SK-N-DZ (cell line): ENCODE data around the gene NCOR1.
"Not testable (repeated sequence)": the region's sequence is repeated elsewhere in the genome, so short reads cannot be mapped to it uniquely, and the experiment has no call there.

Experiments
- DNase-seq: peaks from one replicate; pipeline ENCODE4 v3.0.0-alpha.2; 2015; ENCODE audit warnings: low spot score

NCOR1 gene

DNA sequence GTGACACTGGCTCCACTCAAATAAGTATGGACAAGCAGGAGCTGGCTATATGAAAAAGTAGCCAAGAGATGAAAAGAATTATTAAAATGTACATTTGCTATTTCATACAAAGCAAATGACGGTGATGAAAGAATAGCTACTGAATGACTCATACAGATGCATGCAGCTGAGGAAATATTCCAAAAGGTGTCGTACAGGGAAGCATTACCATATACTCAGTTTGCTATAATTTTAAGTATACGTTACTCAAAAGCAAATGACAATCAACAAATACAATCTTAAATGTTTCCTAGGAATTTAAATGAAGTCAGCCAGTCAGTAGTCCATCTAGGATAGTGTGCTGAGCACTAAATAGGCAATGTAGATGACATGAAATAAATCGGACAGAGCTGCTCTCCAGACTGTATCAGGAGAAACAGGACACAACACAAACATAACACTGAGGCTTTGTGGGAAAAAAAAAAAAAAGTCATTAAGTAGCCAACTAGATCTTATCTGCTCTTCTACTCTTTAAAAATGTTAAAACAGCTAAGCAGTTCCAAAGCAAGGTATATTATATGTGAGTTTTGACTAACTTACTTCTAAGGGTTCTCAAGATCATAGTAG is 65.0 kb downstream of the NCOR1 start:
- no peak for DNase-seq

DNA sequence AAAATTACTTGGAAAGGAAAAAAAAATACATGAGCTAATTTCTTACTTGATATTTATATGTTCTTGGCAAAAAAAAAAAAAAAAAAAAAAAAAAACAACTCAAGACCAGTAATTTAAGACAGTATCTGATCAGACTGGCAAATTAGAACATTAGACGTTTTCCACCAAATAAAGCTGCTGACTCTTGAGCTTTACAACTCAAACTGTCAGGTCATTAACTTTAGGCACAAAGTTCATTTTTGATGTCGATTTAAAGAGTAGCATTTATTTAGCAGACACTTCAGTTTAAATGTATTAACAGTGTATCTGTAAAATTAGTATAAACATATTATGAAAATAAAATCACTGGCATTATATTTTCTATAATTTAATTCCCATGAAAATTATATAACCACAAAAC is 66.7 kb downstream of the NCOR1 start:
- DNase-seq, result no peak

DNA sequence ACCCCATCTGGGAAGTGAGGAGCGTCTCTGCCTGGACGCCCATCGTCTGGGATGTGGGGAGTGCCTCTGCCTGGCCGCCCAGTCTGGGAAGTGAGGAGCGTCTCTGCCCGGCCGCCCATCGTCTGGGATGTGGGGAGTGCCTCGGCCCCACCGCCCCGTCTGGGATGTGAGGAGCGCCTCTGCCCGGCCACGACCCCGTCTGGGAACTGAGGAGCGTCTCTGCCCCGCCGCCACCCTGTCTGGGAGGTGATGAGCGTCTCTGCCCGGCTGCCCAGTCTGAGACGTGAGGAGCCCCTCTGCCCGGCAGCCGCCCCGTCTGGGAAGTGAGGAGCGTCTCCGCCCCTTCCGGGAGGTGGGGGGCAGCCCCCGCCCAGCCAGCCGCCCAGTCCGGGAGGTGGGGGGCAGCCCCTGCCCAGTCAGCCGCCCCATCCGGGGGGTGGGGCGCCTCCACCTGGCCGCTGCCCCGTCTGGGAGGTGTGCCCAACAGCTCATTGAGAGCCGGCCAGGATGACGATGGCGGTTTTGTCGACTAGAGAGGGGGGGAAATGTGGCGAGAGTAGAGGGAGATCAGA is 69.9 kb downstream of the NCOR1 start:
- DNase-seq, result not testable (repeated sequence)

DNA sequence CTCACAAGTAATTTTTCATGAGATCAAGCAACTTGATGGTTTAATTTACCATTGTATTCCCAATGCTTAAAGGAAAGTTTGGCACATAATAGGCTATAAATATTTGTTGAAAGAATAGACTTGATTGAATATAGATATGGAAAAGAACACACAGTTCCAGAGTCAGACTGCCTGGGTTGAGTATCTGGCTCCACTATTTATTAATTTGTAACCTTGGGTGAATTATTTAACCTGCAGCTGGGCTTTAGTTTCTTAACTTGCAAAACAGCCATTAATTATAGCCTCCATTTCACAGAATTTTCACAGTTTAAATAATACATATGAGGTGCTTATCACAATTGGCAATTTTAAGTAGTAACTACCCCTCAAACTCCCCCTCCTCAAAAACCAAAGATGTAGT is 73.6 kb downstream of the NCOR1 start:
- DNase-seq, result no peak

DNA sequence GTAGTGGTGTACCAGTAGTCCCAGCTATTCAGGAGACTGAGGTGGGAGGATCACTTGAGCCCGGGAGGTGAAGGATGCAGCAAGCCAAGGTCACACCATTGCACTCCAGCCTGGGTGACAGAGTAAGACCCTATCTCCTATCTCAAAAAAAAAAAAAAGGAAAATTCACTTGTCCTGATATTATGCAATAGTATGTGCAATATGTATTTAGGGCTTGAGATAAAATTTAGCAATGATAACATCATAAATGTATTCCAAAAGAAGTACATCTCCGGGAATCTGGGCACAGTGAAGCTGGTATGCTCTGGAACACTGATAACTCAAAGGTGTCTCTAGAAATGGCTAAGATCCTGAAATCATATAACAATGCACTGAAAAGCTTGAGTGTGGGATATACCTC is 74.5 kb downstream of the NCOR1 start:
- no peak for DNase-seq

DNA sequence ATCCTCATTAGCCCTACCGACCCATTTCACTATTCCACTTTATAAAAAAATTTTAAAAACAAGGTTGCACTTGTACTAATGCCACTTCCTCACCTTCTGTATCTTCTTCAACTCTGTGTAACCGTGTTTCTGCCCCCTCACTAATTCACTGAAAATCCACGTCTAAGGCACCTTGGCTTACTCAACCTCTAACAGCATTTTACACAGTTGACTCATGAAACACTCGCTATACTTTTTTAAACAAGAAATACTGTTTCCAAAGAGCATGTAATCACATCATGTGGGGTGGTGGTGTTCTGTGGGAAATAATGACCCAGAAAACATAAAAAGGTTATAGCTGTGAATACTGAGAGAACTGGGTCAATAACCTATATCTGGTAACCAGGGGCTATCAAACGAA is 79.9 kb downstream of the NCOR1 start:
- no peak for DNase-seq

DNA sequence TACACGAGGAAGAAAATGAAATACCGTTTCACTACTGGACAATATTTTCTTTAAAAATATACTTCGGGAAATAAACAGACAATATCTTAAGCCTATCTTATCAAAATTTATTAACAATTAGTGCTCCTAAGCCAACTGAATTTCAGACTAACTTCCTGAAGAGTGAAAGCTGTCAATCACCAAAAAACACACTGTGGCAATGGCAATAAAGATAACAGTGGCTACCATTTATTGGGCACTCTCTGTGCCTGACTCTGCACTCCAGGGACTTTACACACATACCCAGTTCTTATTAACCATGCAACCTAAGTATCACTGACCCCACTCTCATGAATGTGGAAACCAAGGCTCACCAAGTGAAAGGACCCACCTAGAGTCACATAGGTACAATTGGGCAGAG is 83.7 kb downstream of the NCOR1 start:
- DNase-seq, result no peak

DNA sequence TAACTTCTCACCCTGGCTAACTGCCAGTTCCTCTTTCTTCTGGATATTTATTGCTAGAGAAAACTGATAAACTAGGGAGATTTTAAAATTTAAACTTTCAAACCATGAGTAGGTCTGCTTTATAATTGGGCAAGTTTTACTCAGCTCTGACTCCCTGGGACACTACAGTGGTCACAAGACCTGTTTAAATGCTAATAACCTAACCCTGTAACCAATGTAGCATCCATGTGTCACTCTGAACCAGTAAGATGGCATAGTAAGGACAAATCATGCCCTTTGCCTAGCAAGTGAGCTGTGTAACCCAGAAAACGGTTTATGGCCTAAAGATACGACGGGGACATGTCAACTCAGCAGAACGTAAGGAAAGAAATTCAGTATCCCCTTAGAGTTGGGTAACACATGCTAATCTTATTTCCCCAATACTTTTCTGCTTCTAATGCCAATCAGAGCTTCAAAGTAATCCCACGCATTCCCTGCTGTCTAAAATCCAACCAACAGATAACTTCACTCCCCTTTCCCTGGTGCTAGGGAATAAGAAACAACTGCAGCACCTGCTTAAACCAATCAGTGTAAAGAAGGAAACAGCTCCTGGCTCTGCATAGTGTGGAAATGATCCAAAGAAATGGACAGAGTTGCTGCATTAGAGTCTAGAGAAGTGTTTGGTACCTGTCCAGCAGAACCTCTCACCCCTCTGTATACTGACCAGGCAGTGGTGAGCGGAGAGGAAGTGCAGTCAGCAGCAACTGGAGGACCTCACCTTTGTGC is 85.7 kb downstream of the NCOR1 start:
- DNase-seq, result no peak

DNA sequence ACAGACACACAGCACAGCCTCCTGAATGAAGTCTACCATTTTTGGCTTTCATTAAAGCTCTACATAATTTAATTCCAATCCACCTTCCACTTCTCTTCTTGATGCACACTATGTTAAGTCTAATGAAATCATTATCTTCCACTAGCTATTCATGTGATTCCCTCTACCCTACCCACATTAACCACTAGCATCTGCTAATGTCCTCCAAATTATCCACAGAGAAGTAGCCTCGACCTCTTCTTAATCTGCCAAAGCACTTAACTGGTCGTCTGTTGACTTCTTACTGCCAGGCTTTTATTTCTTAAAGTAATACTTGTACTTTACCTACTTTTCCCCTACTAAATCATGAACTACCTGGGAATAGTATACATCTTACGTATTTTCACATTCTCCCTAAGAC is 91.8 kb downstream of the NCOR1 start:
- DNase-seq, result no peak

DNA sequence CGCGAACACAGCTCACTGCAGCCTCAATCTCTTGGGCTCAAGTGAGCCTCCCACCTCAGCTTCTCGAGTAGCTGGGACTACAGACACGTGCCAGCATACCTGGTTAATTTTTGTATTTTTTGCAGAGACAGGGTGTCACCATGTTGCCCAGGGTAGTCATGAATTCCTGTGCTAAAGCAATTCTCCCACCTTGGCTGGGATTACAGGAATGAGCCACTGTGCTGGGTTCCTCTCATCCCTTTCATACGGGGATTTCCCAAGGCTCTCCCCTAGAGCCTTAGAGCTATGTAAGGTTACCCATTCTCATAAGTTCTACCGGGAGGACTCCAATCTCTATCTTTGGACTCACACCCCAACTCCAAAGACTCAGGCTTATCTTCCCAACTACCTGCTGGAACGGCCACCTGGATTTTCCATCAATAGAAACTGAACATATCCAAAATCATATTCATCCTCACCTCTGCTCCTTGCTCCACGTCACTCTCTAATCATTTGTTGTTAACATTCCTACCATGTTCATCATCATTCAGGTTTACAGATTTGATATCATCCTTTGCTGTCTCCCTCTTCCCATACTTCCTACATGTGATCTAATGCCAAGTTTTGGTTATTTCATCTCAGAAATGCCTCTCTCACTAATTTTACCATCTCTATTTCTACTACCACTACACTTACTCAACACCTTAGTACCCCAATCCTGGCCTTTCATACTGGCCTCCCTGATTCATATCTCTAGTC is 92.5 kb downstream of the NCOR1 start:
- no peak for DNase-seq

DNA sequence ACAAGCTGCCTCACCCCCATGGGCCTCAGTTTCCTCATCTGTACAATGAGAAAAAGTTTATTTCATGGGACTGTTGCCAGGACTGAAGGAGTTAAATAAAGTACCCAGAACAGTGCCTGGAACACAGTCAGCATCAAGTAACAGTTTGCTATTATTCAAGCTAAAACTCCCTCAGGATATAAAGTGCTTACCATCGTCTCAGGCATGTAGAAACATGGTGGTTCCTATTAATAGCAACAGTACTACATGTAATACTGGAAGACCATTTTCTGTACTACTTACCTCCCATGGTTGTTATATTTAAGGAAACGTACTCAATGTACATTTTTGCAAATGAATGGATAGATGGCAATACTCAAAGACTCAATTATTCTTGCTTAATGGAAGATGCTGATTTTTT is 93.4 kb downstream of the NCOR1 start:
- DNase-seq, result no peak

DNA sequence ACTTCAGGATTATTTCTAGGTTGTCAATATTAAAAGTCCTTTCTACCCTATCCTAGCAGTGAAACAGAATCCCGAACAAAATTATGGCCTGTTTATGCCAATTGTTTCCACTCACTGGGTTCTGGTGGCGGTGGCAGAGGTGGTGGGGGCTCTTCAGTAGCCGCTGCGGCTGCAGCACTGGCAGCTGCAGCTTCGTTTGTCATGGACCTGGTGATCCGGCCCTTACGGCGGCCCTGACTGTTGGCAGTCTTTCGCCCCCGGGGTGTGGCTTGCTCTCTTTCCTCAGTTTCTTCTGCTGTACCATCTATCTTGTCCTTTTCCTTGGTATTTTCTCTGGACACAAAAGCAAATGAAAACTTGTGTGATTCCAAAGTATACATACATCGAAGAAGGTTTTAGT is 94.4 kb downstream of the NCOR1 start:
- DNase-seq, result no peak

DNA sequence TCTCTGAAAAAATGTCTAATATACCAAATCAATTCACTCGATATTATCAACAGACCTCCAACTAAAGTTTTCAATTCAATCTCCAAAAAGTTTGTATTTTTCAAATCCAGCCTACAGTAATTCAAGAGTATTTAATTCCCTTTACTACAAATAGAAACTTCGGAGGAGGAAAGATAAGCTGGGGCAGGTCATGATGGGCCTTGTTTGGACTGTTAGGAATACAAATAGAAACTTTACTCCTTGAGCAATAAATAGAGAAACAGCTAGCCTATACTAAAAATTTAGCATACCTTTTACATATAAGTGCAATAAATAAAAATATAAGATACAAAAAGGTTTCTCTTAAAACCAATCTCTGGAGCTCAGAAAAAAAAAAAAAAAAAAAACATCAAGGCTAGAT is 98.2 kb downstream of the NCOR1 start:
- DNase-seq, result no peak

DNA sequence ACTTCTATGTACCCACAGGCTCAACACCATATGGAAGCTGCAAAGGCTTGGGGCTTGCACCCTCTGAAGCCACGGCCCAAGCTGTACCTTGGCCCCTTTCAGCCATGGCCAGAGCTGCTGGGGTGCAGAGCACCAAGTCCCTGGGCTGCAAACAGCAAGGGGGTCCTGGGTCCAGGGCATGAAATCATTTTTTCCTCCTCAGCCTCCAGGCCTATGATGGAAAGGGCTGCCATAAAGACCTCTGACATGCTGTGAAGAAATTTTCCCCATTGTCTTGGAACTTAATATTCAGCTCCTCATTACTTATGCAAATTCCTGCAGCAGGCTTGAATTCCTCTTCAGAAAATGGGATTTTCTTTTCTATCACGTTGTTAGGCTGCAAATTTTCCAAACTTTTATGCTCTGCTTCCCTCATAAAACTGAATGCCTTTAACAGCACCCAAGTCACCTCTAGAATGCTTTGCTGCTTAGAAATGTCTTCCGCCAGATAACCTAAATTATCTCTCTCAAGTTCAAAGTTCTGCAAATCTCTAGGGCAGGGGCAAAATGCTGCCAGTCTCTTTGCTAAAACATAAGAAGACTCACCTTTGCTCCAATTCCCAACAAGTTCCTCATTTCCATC is 100.1 kb downstream of the NCOR1 start:
- DNase-seq, result not testable (repeated sequence)

DNA sequence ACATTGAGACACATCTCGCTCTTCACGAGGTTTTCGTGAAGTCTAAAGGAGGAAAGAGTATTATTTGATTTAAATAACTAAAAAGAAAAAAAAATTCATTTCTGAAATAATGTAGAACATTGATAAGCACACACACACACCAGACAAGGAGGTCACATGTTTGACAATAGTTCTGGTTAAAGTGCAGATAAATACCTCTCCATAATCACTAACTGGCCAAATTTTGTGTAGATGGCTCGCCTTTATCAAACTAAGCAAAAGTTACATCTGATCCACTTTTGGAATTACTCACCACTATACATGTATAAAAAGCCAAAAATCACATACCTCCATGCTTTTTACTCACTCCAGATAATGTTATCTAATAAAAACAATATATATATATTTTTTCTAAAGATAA is 106.5 kb downstream of the NCOR1 start:
- no peak for DNase-seq

DNA sequence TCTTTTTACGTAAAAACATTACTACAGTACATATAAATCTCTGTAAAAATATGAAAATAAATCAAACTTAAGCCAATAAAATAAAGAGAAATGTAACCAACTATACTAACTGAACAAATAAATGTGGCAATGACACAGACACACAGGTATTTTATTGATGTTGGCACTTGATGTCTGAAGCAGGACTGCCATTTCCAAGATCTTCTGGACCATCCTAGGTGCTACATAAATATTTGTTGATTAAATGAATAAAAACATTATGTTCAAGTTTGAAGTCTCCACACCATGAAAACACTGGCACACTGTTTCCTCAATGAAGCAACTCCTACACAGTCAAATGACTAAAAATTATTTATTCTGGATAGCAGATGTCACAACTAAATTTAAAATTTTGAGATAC is 106.9 kb downstream of the NCOR1 start:
- DNase-seq, result no peak

DNA sequence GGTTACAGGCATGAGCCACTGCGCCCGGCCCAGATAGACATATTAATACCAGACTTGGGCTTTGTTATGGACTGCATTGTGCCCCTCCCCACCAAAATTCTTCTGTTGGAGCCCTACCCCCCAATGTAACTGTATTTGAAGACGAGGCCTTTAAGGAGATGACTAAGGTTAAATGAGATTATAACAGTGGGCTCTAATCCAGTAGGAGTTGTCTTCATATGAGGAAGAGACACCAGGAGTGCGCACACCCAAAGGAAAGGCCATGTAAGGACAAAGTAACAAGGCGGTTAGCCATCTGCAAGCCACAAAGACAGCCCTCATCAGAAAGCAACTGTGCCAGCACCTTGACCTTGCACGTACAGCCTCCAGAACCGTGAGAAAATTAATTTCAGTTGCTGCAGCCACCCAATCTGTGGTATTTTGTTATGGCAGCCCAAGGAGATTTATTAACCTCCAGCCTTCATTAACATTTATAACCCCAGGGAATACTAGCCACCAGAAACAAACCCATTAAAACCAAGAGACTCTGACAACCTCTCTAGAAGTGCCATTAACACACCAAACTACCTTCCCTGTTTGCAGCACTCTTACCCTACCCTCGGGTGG is 108.1 kb downstream of the NCOR1 start:
- DNase-seq, result no peak

DNA sequence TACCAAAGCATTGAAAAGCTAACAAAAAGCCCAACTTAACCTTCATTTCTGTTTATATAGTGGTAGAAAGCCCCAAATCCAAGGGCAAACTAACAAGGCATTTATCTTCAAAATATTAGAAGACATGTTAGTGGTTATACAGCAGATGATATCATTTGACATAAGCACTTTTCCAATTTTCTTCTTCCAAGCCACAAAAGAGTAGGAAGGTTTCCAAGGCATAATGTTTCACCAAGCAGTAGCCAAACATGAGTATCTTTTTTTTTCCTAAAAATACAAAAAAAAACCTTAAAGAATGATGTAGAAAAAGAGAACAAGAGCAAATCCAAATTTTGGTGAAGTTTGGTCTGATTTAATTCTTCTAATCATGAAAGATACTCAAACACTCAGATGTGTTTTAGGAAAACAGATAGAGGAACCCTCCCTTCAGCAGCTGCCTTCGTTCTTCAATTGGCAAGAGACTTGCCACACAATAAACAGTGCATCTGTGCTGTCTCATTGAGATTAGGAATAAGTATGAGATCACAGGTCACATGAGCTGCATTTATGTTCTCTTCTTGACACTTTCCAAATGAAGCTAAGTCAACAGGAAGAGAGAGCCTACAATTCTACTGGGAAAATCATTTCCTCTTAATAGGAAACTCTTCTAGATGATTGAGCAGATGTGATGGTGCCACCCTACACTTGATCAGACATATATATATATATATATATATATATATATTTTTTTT is 109.0 kb downstream of the NCOR1 start:
- no peak for DNase-seq

DNA sequence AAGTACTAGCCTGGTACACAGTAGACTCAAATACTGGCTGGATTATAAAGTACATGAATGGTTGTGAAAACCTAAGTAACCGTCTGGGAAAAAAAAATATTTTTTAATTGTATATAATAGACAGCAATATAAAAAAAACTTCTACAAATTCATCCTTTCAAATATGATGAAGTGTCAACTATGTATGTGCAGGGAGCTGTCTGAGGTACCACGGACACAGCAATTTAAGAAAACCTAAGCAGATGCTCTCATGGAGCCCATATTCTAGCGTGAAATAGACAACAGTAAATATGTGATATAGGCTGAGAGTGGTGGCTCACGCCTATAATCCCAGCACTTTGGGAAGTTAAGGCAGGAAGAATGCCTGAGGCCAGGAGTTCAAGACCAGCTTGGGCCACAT is 111.1 kb downstream of the NCOR1 start:
- DNase-seq, result no peak

DNA sequence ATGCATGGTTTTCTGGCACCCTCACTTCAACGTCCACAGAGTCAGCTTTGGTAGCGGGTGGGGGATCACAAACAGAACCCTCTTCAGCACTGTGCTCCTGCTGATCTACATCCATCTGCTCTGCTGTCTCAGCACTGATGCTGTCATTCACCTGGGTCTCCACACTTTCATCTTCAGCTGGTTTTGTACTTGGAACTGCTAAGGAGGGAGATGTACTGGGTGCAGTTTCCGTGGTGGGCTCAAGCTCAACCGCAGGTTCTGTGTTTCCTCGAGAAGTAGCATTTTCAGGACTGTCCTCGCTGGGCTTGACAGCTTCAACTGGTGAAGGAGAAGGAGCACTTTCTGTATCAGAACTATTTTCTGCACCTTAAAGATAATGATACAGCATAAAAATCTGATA is 113.9 kb downstream of the NCOR1 start:
- no peak for DNase-seq
